Endothelial cell (in vitro differentiated cells): ENCODE results near the gene TAOK3. TPM values are rescaled to one million over a fixed set of nuclear protein-coding genes. Genes with fewer than 3 reads are reported as not detected.

Experiments
- DNase-seq: peaks from one replicate; pipeline ENCODE4 v3.0.0; 2021; ENCODE audit warnings: low spot score
- H3K27ac Mint-ChIP-seq: one replicate; pipeline ENCODE4 v1.8.0; 2021; ENCODE audit warnings: mixed read lengths, inconsistent platforms; ENCODE audit not compliant: unreplicated experiment
- H3K27me3 Mint-ChIP-seq: one replicate; pipeline ENCODE4 v1.8.0; 2021; ENCODE audit warnings: mild to moderate bottlenecking, moderate library complexity, mixed read lengths, inconsistent platforms; ENCODE audit not compliant: unreplicated experiment
- H3K36me3 Mint-ChIP-seq: one replicate; pipeline ENCODE4 v1.8.0; 2021; ENCODE audit warnings: mild to moderate bottlenecking, low read depth, mixed read lengths, inconsistent platforms; ENCODE audit not compliant: unreplicated experiment
- H3K4me1 Mint-ChIP-seq: one replicate; pipeline ENCODE4 v1.8.0; 2021; ENCODE audit warnings: mild to moderate bottlenecking, mixed read lengths, inconsistent platforms; ENCODE audit not compliant: unreplicated experiment
- H3K4me3 Mint-ChIP-seq: one replicate; pipeline ENCODE4 v1.8.0; 2021; ENCODE audit warnings: mild to moderate bottlenecking, mixed read lengths, inconsistent platforms; ENCODE audit not compliant: unreplicated experiment
- H3K9me3 Mint-ChIP-seq: one replicate; pipeline ENCODE4 v1.8.0; 2021; ENCODE audit warnings: mixed read lengths, inconsistent platforms; ENCODE audit not compliant: unreplicated experiment
- CTCF ChIP-seq: fragments of 200-600 bp; sonication (generic); IDR thresholded peaks from one replicate; pipeline ENCODE4 v1.5.0; 2021; ENCODE audit warnings: antibody characterized with exemption; ENCODE audit not compliant: unreplicated experiment
- total RNA-seq: library from RNA; stranded (reverse); fragmentation: NEBNext Ultra II Directional; extraction: Animal tissue kit (Norgen Biotek cat#: 25700); gene quantifications from one replicate; pipeline ENCODE4 v1.2.1, GENCODE V29; 2021; ENCODE audit not compliant: unreplicated experiment

TAOK3 gene
- total RNA-seq, 1 donor from 2014 or later: 16.5 TPM

GRCh38 chr12:118307069-118307954 lies 65.4 kb downstream of the TAOK3 start:
- H3K27ac Mint-ChIP-seq: no peak overlapping the region
- no peak for TF ChIP-seq CTCF
- H3K36me3 Mint-ChIP-seq: no peaks in the 10 kb centered on the region
- no peak for DNase-seq
- no peaks in the 10 kb centered on the region for H3K9me3 Mint-ChIP-seq
- no peaks in the 10 kb centered on the region for H3K4me1 Mint-ChIP-seq
- no peak overlapping the region for H3K4me3 Mint-ChIP-seq
- H3K27me3 Mint-ChIP-seq: no peaks in the 10 kb centered on the region

- Mint-ChIP-seq H3K27ac (no peak overlapping the region), H3K36me3 (no peaks in the 10 kb centered on the region), H3K4me1 (no peaks in the 10 kb centered on the region), H3K9me3 (no peaks in the 10 kb centered on the region), H3K27me3 (no peaks in the 10 kb centered on the region), H3K4me3 (no peak overlapping the region)
- no peak for DNase-seq
- no peak for TF ChIP-seq CTCF
These were observed 68.6 kb downstream of the TAOK3 start for GRCh38 chr12:118304093-118304492.

GRCh38 chr12:118302053-118302452 lies 70.7 kb downstream of the TAOK3 start:
- Mint-ChIP-seq H3K4me1 (no peaks in the 10 kb centered on the region), H3K4me3 (no peak overlapping the region), H3K9me3 (no peaks in the 10 kb centered on the region), H3K27me3 (no peaks in the 10 kb centered on the region), H3K27ac (no peak overlapping the region), H3K36me3 (no peaks in the 10 kb centered on the region)
- no peak for DNase-seq
- no peak for TF ChIP-seq CTCF

- no peak overlapping the region for H3K27ac Mint-ChIP-seq
- H3K4me1 Mint-ChIP-seq: no peaks in the 10 kb centered on the region
- no peaks in the 10 kb centered on the region for H3K36me3 Mint-ChIP-seq
These were observed 72.8 kb downstream of the TAOK3 start for GRCh38 chr12:118299791-118300460.

More at GRCh38 chr12:118299791-118300460, 72.8 kb downstream of the TAOK3 start:
- H3K27me3 Mint-ChIP-seq: no peaks in the 10 kb centered on the region
- DNase-seq: no peak
- no peak overlapping the region for H3K4me3 Mint-ChIP-seq
- no peaks in the 10 kb centered on the region for H3K9me3 Mint-ChIP-seq
- no peak for TF ChIP-seq CTCF
